GM23338 (cell line): Measurements from ENCODE around the gene GPR55.

ENCODE experiments used
- CREB1 ChIP-seq: fragments of 250-450 bp; sonication (Bioruptor Pico); IDR thresholded peaks from 2 replicates; pipeline ENCODE4 v1.5.0; 2020; ENCODE audit warnings: low read depth, mild to moderate bottlenecking, moderate library complexity
- EZH2 ChIP-seq: fragments of 200-600 bp; sonication (generic); IDR thresholded peaks from one replicate; pipeline ENCODE4 v1.8.0; 2017; ENCODE audit warnings: antibody characterized with exemption, mild to moderate bottlenecking, low read depth; ENCODE audit not compliant: unreplicated experiment
- JUNB ChIP-seq: IDR thresholded peaks from one replicate; pipeline ENCODE4 v1.6.1; 2016; ENCODE audit warnings: antibody characterized with exemption; ENCODE audit not compliant: unreplicated experiment
- POLR2AphosphoS5 ChIP-seq: IDR thresholded peaks from 2 replicates; pipeline ENCODE4 v1.6.1; 2016; ENCODE audit warnings: antibody characterized with exemption, low read depth
- TF ChIP-seq, protein P1 (sequence below), 2 experiments: fragments of 200-600 bp in 1 of 2; sonication (generic) in 1 of 2; conservative IDR thresholded peaks; 2 replicates each; pipeline versions ENCODE4 v1.5.1 to v1.6.1; 2016 to 2017; ENCODE audit warnings: antibody characterized with exemption in 2 of 2, low read depth in 2 of 2, mild to moderate bottlenecking in 2 of 2, moderate library complexity in 1 of 2
- TF ChIP-seq, protein P2 (sequence below): IDR thresholded peaks from 2 replicates; pipeline ENCODE4 v1.6.1; 2016; ENCODE audit warnings: antibody characterized with exemption

DNA sequence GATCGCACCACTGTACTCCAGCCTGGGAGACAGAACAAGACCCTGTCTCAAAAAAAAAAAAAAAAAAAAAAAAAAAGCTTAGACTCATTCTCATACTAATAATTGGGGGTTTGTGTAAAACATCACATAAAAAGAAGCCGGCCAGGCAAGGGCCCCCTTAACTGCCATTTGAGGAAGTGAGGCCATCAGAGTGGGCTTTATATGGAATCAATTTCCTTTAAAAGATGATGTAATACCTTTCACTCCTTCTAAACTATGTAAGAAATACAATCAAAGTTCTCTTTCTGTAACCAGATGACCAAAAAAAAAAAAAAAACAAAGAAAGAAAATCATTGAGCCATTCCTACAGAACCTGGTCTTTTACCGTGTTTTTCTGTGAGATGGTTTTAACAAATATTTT, 13.1 kb upstream of the GPR55 start:
- TF ChIP-seq, protein P1, sequence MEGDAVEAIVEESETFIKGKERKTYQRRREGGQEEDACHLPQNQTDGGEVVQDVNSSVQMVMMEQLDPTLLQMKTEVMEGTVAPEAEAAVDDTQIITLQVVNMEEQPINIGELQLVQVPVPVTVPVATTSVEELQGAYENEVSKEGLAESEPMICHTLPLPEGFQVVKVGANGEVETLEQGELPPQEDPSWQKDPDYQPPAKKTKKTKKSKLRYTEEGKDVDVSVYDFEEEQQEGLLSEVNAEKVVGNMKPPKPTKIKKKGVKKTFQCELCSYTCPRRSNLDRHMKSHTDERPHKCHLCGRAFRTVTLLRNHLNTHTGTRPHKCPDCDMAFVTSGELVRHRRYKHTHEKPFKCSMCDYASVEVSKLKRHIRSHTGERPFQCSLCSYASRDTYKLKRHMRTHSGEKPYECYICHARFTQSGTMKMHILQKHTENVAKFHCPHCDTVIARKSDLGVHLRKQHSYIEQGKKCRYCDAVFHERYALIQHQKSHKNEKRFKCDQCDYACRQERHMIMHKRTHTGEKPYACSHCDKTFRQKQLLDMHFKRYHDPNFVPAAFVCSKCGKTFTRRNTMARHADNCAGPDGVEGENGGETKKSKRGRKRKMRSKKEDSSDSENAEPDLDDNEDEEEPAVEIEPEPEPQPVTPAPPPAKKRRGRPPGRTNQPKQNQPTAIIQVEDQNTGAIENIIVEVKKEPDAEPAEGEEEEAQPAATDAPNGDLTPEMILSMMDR (conservative IDR thresholded peaks at IDR 0.05; ENCODE audit: low read depth in 2 of 2), result no peak
- TF ChIP-seq EZH2 (no peak), POLR2AphosphoS5 (no peak), CREB1 (CRISPR knock-in tag) (no peak), JUNB (no peak)
- TF ChIP-seq, protein P2, sequence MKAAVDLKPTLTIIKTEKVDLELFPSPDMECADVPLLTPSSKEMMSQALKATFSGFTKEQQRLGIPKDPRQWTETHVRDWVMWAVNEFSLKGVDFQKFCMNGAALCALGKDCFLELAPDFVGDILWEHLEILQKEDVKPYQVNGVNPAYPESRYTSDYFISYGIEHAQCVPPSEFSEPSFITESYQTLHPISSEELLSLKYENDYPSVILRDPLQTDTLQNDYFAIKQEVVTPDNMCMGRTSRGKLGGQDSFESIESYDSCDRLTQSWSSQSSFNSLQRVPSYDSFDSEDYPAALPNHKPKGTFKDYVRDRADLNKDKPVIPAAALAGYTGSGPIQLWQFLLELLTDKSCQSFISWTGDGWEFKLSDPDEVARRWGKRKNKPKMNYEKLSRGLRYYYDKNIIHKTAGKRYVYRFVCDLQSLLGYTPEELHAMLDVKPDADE, result no peak
